ENCODE data around the gene KLK8.

KLK8 gene

DNA sequence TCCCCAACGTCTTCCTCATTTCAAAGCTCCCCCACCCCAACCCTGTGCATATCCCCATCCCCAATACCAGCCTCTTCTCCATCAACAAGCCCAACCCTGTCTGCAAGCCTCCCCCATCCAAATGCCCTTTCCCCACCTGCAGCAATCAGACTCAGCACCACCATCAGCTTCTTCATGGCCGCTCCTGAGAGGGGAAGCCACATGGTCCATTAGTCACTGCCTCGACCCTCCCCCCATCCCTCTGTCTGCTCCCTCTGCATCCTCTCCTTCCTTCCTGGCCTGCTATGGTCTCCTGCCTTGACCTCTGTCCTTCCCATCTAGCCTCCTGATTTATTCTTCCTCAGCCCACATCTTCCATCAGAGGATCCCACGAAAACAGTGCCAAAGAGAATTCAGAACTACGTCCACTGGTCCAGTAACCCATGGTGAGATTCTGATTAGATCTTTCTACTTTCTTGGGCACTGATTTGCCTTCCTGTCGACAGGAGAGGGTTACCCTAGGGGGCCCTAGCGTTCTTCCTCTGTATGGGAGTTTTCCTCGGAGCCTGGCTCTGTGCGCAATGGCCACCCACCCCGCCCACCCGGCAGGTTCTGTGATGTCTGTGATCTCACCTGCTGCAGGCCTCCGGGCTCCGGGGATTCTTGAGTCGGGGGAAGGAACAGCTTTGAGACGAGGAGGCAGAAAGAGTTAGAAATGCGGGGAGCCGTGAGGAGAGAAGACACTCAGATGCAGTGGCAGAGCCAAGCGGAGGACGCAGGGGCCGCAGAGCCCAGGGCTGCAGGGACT, 33.3 kb downstream of the KLK8 start:
- no peak for DNase-seq
- POLR2A ChIA-PET, result no interaction called here

DNA sequence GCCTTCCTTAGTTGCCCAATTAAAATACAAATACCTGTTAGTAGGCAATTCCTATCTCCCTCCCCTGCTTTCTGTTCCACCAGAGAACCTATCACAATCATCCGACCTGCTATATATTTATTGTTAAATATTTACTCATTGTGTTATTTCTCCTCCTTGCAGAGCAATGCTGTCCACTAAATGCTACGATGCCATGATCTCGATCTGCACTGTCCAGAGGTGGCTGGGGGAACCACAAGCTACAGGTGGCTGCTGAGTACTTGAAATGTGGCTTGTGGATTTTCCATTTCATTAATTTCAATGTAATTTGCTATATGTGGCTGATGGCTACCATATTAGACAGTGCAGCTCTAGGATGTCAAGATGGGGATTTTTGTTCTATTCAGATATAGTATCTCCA, 37.1 kb downstream of the KLK8 start:
- no CpG with 5 or more reads among the region's 3 CpGs for WGBS (ENCODE audit: insufficient coverage)
- CTCF ChIA-PET, result no interaction called here
- DNase-seq, result no peak

More for the DNA sequence above, 33.3 kb downstream of the KLK8 start:
- Histone ChIP-seq H3K36me3 (ENCODE audit: control insufficient read depth in 4 of 4, insufficient read depth in 4 of 4, low read length in 3 of 4) (no peaks in the 10 kb centered on the region), H3K27me3 (replicated peaks in 2 of 5; ENCODE audit: control insufficient read depth in 4 of 5, insufficient read depth in 5 of 5, low read length in 4 of 5) (peaks cover 0 to 61% (median 6%) of the 10 kb centered on the region in 5 experiments), H3K4me3 (ENCODE audit: control insufficient read depth in 1 of 7, extremely low read depth in 1 of 7, insufficient read depth in 4 of 7, low read depth in 2 of 7, low read length in 6 of 7) (no peak overlapping the region), H3K27ac (ENCODE audit: insufficient read depth in 1 of 2, low read depth in 1 of 2, low read length in 2 of 2, poor library complexity in 1 of 2, severe bottlenecking in 2 of 2) (no peak overlapping the region), H3K4me1 (ENCODE audit: control extremely low read depth in 1 of 4, control insufficient read depth in 4 of 4, insufficient read depth in 4 of 4, low read length in 3 of 4) (no peaks in the 10 kb centered on the region), H3K9me3 (ENCODE audit: control extremely low read depth in 1 of 5, control insufficient read depth in 4 of 5, insufficient read depth in 2 of 5, low read depth in 1 of 5, low read length in 4 of 5) (no peaks in the 10 kb centered on the region)
- 39% methylated on average over 16 of the region's 20 CpGs for WGBS (ENCODE audit: insufficient coverage)
- CTCF ChIA-PET, result no interaction called here

DNA sequence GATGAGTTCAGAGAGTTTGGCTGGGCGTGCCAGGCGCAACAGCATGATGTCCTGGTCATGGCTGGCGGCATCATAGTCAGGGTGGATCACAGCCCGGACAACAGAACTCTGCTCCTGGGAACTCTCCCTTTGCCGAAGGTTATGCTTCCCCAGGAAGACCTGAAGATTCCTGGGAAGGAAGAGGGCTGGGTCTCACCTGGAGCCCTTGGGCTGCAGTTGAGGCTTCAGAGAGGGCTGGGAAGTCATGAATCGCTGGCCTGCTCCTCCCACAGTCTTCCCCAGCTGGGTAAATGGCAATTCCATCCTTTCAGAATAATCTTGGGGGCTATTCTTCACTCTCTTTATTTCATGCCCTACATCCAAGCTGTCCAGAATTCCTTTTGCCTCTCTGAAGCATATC, 38.0 kb downstream of the KLK8 start:
- no peak for DNase-seq
- no peak overlapping the region for H3K27ac ChIP-seq (ENCODE audit: insufficient read depth in 1 of 2, low read depth in 1 of 2, low read length in 2 of 2, poor library complexity in 1 of 2, severe bottlenecking in 2 of 2)
- H3K4me1 ChIP-seq (ENCODE audit: control extremely low read depth in 1 of 4, control insufficient read depth in 4 of 4, insufficient read depth in 4 of 4, low read length in 3 of 4), result no peaks in the 10 kb centered on the region
- H3K9me3 ChIP-seq (ENCODE audit: control extremely low read depth in 1 of 5, control insufficient read depth in 4 of 5, insufficient read depth in 2 of 5, low read depth in 1 of 5, low read length in 4 of 5), result peaks cover 0 to 4% (median 0%) of the 10 kb centered on the region in 5 experiments
- peaks cover 0 to 45% (median 6%) of the 10 kb centered on the region in 5 experiments for H3K27me3 ChIP-seq (replicated peaks in 2 of 5; ENCODE audit: control insufficient read depth in 4 of 5, insufficient read depth in 5 of 5, low read length in 4 of 5)
- no peaks in the 10 kb centered on the region for H3K36me3 ChIP-seq (ENCODE audit: control insufficient read depth in 4 of 4, insufficient read depth in 4 of 4, low read length in 3 of 4)
- CTCF ChIA-PET, result no interaction called here
- POLR2A ChIA-PET, result no interaction called here
- no peak overlapping the region for H3K4me3 ChIP-seq (ENCODE audit: control insufficient read depth in 1 of 7, extremely low read depth in 1 of 7, insufficient read depth in 4 of 7, low read depth in 2 of 7, low read length in 6 of 7)
- WGBS (ENCODE audit: insufficient coverage), result 93% methylated on average over 6 of the region's 6 CpGs

More for the DNA sequence above, 37.1 kb downstream of the KLK8 start:
- no peak overlapping the region for H3K27ac ChIP-seq (ENCODE audit: insufficient read depth in 1 of 2, low read depth in 1 of 2, low read length in 2 of 2, poor library complexity in 1 of 2, severe bottlenecking in 2 of 2)
- no peaks in the 10 kb centered on the region for H3K4me1 ChIP-seq (ENCODE audit: control extremely low read depth in 1 of 4, control insufficient read depth in 4 of 4, insufficient read depth in 4 of 4, low read length in 3 of 4)
- peaks cover 0 to 4% (median 0%) of the 10 kb centered on the region in 5 experiments for H3K9me3 ChIP-seq (ENCODE audit: control extremely low read depth in 1 of 5, control insufficient read depth in 4 of 5, insufficient read depth in 2 of 5, low read depth in 1 of 5, low read length in 4 of 5)
- POLR2A ChIA-PET, result no interaction called here
- peaks cover 0 to 54% (median 6%) of the 10 kb centered on the region in 5 experiments for H3K27me3 ChIP-seq (replicated peaks in 2 of 5; ENCODE audit: control insufficient read depth in 4 of 5, insufficient read depth in 5 of 5, low read length in 4 of 5)
- H3K36me3 ChIP-seq (ENCODE audit: control insufficient read depth in 4 of 4, insufficient read depth in 4 of 4, low read length in 3 of 4), result no peaks in the 10 kb centered on the region
- no peak overlapping the region for H3K4me3 ChIP-seq (ENCODE audit: control insufficient read depth in 1 of 7, extremely low read depth in 1 of 7, insufficient read depth in 4 of 7, low read depth in 2 of 7, low read length in 6 of 7)

DNA sequence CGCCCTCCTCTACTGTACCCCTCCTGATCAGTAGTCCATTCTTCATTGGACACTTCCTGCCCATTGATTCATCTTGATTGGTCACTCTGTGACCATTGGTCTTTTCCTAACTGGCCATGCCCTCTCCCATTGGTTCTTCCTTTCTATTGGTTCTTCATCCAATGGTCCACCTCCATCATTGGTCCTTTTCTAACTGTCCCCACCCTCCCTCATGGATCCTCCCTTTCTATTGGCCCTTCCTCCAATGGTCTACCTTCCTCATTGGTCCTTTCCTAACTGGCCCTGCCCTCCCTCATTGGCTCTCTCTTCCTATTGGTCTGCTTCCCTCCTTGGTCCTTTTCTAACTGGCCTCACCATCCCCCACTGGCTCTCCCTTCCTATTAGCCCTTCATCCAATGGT, 39.2 kb downstream of the KLK8 start:
- 100% methylated on average over 1 of the region's 1 CpG for WGBS (ENCODE audit: insufficient coverage)
- Histone ChIP-seq H3K4me1 (ENCODE audit: control extremely low read depth in 1 of 4, control insufficient read depth in 4 of 4, insufficient read depth in 4 of 4, low read length in 3 of 4) (no peaks in the 10 kb centered on the region), H3K36me3 (ENCODE audit: control insufficient read depth in 4 of 4, insufficient read depth in 4 of 4, low read length in 3 of 4) (no peaks in the 10 kb centered on the region), H3K9me3 (ENCODE audit: control extremely low read depth in 1 of 5, control insufficient read depth in 4 of 5, insufficient read depth in 2 of 5, low read depth in 1 of 5, low read length in 4 of 5) (peaks cover 0 to 4% (median 0%) of the 10 kb centered on the region in 5 experiments), H3K27me3 (replicated peaks in 2 of 5; ENCODE audit: control insufficient read depth in 4 of 5, insufficient read depth in 5 of 5, low read length in 4 of 5) (peaks cover 0 to 46% (median 2%) of the 10 kb centered on the region in 5 experiments), H3K4me3 (ENCODE audit: control insufficient read depth in 1 of 7, extremely low read depth in 1 of 7, insufficient read depth in 4 of 7, low read depth in 2 of 7, low read length in 6 of 7) (no peak overlapping the region), H3K27ac (ENCODE audit: insufficient read depth in 1 of 2, low read depth in 1 of 2, low read length in 2 of 2, poor library complexity in 1 of 2, severe bottlenecking in 2 of 2) (no peak overlapping the region)
- CTCF ChIA-PET, result no interaction called here
- POLR2A ChIA-PET, result no interaction called here
- no peak for DNase-seq

DNA sequence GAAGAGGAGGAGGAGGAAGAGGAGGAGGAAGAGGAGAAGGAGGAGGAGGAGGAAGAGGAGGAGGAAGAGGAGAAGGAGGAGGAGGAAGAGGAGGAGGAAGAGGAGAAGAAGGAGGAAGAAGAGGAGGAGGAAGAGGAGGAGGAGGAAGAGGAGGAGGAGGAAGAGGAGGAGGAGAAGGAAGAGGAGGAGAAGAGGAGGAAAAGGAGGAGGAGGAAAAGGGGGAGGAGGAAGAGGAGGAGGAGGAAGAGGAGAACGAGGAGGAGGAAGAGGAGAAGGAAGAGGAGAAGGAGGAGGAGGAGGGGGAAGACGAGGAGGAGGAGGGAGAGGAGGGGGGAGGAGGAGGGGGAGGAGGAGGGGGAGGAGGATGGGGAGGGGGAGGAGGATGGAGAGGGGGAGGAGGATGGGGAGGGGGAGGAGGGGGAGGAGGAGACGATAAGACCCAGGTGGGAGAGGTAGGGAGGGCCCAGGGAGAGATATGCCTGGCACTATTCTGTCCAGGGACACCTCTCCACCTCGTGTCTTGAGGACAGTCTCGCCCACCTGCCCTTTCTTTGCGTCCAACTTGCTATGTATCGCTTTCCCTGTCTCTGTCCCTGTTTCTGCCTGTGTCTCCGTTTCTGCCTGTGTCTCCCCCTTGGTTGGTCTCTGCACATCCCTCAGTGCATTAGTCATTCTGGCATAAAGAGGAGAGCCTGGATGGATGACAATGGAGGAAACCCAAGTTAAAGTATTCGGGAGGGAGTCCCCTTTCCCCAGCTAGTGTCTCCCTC, 41.5 kb downstream of the KLK8 start:
- no peak overlapping the region for H3K27ac ChIP-seq (ENCODE audit: insufficient read depth in 1 of 2, low read depth in 1 of 2, low read length in 2 of 2, poor library complexity in 1 of 2, severe bottlenecking in 2 of 2)
- H3K9me3 ChIP-seq (ENCODE audit: control extremely low read depth in 1 of 5, control insufficient read depth in 4 of 5, insufficient read depth in 2 of 5, low read depth in 1 of 5, low read length in 4 of 5), result peaks cover 0 to 4% (median 0%) of the 10 kb centered on the region in 5 experiments
- peak in 2 of 3 donors; percentile 12 for DNase-seq
- peaks cover 0 to 33% (median 2%) of the 10 kb centered on the region in 5 experiments for H3K27me3 ChIP-seq (replicated peaks in 2 of 5; ENCODE audit: control insufficient read depth in 4 of 5, insufficient read depth in 5 of 5, low read length in 4 of 5)
- no peaks in the 10 kb centered on the region for H3K4me1 ChIP-seq (ENCODE audit: control extremely low read depth in 1 of 4, control insufficient read depth in 4 of 4, insufficient read depth in 4 of 4, low read length in 3 of 4)
- H3K36me3 ChIP-seq (ENCODE audit: control insufficient read depth in 4 of 4, insufficient read depth in 4 of 4, low read length in 3 of 4), result no peaks in the 10 kb centered on the region
- ChIA-PET CTCF (interaction anchor here (1.0 kb wide), 1 partner anchor 38 kb away, joined by 3 read pairs; no protein-coding TSS in a partner anchor), POLR2A (interaction anchor here (0.6 kb wide), 1 partner anchor 85 kb away, joined by 3 read pairs; no protein-coding TSS in a partner anchor)
- no peak overlapping the region for H3K4me3 ChIP-seq (ENCODE audit: control insufficient read depth in 1 of 7, extremely low read depth in 1 of 7, insufficient read depth in 4 of 7, low read depth in 2 of 7, low read length in 6 of 7)
- 78% methylated on average over 4 of the region's 9 CpGs for WGBS (ENCODE audit: insufficient coverage)

DNA sequence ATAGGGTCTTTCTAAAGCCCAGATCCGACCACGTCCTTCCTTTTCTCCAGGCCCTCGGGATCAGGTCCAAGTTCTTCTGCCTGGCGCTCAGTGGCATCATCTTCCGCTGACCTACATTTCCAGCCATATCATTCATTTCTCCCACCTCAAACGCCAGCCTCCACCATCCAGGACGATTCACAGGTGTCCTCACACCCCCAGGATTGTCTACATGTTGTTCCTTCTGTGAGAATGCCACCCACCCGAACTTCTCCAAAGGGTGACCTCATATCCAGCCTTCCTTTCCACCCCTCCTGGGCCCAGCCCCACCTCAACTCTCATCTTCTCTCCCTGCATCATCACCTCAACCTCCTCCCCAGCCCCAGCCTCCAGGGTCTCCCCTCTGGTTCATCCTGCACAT, 43.8 kb downstream of the KLK8 start:
- CTCF ChIA-PET, result no interaction called here
- WGBS (ENCODE audit: insufficient coverage), result 68% methylated on average over 8 of the region's 8 CpGs
- no peak overlapping the region for H3K27ac ChIP-seq (ENCODE audit: insufficient read depth in 1 of 2, low read depth in 1 of 2, low read length in 2 of 2, poor library complexity in 1 of 2, severe bottlenecking in 2 of 2)

DNA sequence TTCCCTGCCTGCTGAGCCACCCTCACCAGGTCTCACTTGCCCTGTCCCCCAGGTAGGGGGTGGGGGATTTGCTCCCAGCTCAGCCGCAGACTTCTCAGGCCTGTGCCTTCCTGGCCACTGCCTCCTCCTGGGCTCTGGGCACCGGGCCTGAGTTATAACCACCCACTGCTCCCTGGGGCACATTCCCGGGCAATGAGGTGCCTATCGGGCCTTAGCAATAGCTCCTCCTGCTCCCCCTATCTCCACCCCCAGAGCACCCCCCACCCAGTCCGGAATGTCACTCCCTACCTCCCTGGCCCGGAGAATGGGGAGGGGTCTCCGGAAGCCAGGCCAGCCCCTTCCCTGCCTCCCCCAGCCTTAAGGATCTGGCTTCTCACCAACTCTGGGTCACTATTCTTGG, 48.5 kb downstream of the KLK8 start, which contains the start of gene KLK5:
Gene KLK5, minus strand, starts transcription at position 129 of the 400 bp plus-strand sequence. CDS start 381 bp downstream, outside the sequence.
- DNase-seq, result no peak
- Histone ChIP-seq H3K27ac (ENCODE audit: insufficient read depth in 1 of 2, low read depth in 1 of 2, low read length in 2 of 2, poor library complexity in 1 of 2, severe bottlenecking in 2 of 2) (no peak within 1 kb of the TSS), H3K27me3 (replicated peaks in 2 of 5; ENCODE audit: control insufficient read depth in 4 of 5, insufficient read depth in 5 of 5, low read length in 4 of 5) (peaks cover 0 to 47% (median 2%) of the 10 kb centered on the region in 5 experiments), H3K36me3 (ENCODE audit: control insufficient read depth in 4 of 4, insufficient read depth in 4 of 4, low read length in 3 of 4) (no peaks in the 10 kb centered on the region), H3K4me3 (ENCODE audit: control insufficient read depth in 1 of 7, extremely low read depth in 1 of 7, insufficient read depth in 4 of 7, low read depth in 2 of 7, low read length in 6 of 7) (no peak within 1 kb of the TSS), H3K9me3 (ENCODE audit: control extremely low read depth in 1 of 5, control insufficient read depth in 4 of 5, insufficient read depth in 2 of 5, low read depth in 1 of 5, low read length in 4 of 5) (no peaks in the 10 kb centered on the region), H3K4me1 (ENCODE audit: control extremely low read depth in 1 of 4, control insufficient read depth in 4 of 4, insufficient read depth in 4 of 4, low read length in 3 of 4) (no peaks in the 10 kb centered on the region)
- 21% methylated on average over 7 of the region's 7 CpGs for WGBS (ENCODE audit: insufficient coverage)
- POLR2A ChIA-PET, result no interaction called here
- CTCF ChIA-PET, result no interaction called here

More for the DNA sequence above, 43.8 kb downstream of the KLK8 start:
- Histone ChIP-seq H3K27me3 (replicated peaks in 2 of 5; ENCODE audit: control insufficient read depth in 4 of 5, insufficient read depth in 5 of 5, low read length in 4 of 5) (peaks cover 0 to 36% (median 2%) of the 10 kb centered on the region in 5 experiments), H3K36me3 (ENCODE audit: control insufficient read depth in 4 of 4, insufficient read depth in 4 of 4, low read length in 3 of 4) (no peaks in the 10 kb centered on the region), H3K9me3 (ENCODE audit: control extremely low read depth in 1 of 5, control insufficient read depth in 4 of 5, insufficient read depth in 2 of 5, low read depth in 1 of 5, low read length in 4 of 5) (peaks cover 0 to 4% (median 0%) of the 10 kb centered on the region in 5 experiments), H3K4me1 (ENCODE audit: control extremely low read depth in 1 of 4, control insufficient read depth in 4 of 4, insufficient read depth in 4 of 4, low read length in 3 of 4) (no peaks in the 10 kb centered on the region), H3K4me3 (ENCODE audit: control insufficient read depth in 1 of 7, extremely low read depth in 1 of 7, insufficient read depth in 4 of 7, low read depth in 2 of 7, low read length in 6 of 7) (no peak overlapping the region)
- POLR2A ChIA-PET, result no interaction called here
- no peak for DNase-seq
